Upper lobe of left lung (tissue), 4 donors: Measurements from ENCODE around the gene ZNF157.

Experiments used
- EP300 ChIP-seq, 4 donors: sonication (generic); formaldehyde crosslinking; IDR thresholded peaks; one replicate each; pipeline ENCODE4 v1.5.1; 2017; ENCODE audit warnings: antibody characterized with exemption in 4 of 4, control low read depth in 2 of 4
- POLR2A ChIP-seq, 4 donors: fragments of 450-650 bp; IDR thresholded peaks; one replicate each; pipeline ENCODE4 v1.5.1; 2016 to 2017; ENCODE audit warnings: antibody characterized with exemption in 4 of 4, mild to moderate bottlenecking in 2 of 4
- TF ChIP-seq, protein P1 (sequence below), 6 experiments: fragments of 450-650 bp in 4 of 6; fragments of 200-600 bp in 2 of 6; sonication (generic) in 2 of 6; IDR thresholded peaks; one replicate each; pipeline ENCODE4 v1.5.1; 2016 to 2019; ENCODE audit warnings: antibody characterized with exemption in 6 of 6

DNA sequence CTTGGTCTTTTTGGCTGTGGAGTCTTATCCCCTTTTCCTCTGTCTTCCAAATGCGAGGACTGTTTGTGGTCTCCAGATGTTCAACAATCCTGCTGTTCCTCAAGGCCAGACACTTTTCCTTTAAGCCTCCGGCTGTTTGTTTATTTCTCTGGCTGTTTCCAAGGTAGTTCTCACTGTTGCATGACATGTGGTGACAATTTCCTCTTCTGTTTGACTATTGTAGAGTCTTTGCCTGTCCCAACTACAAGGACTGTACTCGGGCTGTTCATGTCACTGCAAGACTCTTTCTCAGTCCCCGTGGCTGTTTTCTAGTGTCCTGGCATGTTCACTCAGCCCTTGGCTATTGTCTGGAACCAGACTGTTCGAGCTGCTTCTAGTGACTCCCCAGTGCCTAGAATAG, 50.6 kb downstream of the ZNF157 start:
- TF ChIP-seq, protein P1, sequence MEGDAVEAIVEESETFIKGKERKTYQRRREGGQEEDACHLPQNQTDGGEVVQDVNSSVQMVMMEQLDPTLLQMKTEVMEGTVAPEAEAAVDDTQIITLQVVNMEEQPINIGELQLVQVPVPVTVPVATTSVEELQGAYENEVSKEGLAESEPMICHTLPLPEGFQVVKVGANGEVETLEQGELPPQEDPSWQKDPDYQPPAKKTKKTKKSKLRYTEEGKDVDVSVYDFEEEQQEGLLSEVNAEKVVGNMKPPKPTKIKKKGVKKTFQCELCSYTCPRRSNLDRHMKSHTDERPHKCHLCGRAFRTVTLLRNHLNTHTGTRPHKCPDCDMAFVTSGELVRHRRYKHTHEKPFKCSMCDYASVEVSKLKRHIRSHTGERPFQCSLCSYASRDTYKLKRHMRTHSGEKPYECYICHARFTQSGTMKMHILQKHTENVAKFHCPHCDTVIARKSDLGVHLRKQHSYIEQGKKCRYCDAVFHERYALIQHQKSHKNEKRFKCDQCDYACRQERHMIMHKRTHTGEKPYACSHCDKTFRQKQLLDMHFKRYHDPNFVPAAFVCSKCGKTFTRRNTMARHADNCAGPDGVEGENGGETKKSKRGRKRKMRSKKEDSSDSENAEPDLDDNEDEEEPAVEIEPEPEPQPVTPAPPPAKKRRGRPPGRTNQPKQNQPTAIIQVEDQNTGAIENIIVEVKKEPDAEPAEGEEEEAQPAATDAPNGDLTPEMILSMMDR (IDR thresholded peaks at IDR 0.05) = no peak
- no peak for TF ChIP-seq POLR2A (IDR thresholded peaks at IDR 0.05)
- no peak for TF ChIP-seq EP300 (IDR thresholded peaks at IDR 0.05)
